K562 (cell line): ENCODE results near the gene TMEM39B. TPM values are rescaled to one million over a fixed set of nuclear protein-coding genes. Genes with fewer than 3 reads are reported as not detected.

Experiments
- microRNA-seq: library from miRNA; unstranded; fragments of <30 nt; microRNA quantifications from one replicate; pipeline ENCODE4, GENCODE V29; 2018; ENCODE audit warnings: borderline microRNAs expressed
- polyA plus RNA-seq, 8 experiments: library from polyadenylated mRNA; depleted of rRNA in 4 of 8; stranded (reverse) in 5 of 8; unstranded in 3 of 8; fragments of >200 nt; fragmentation: Nextera tagmentation in 2 of 8; fragmentation: Illumina TruSeq in 1 of 8; extraction: Ambion mirVana in 2 of 8; extraction: Trizol in 1 of 8; gene quantifications; 2 replicates each; pipeline versions ENCODE4 v1.2.1 to v1.2.3, GENCODE V29; 2011 to 2014; ENCODE audit warnings: inconsistent platforms in 1 of 8, missing spikeins in 1 of 8
- small RNA-seq: library from RNA; depleted of rRNA; stranded (forward); fragments of <200 nt; gene quantifications from one replicate; pipeline ENCODE3, GENCODE V24; 2014
- total RNA-seq, 7 experiments: library from RNA; depleted of rRNA in 6 of 7; stranded (reverse); fragments of >200 nt in 6 of 7; fragmentation: Illumina TruSeq in 2 of 7; extraction: Trizol in 2 of 7; gene quantifications; 2 replicates each; pipeline versions ENCODE4 v1.2.1 to v1.2.3, GENCODE V29; 2011 to 2021; ENCODE audit warnings: low replicate concordance in 1 of 7

Gene TMEM39B
- total and polyA plus RNA-seq, 9 of the 15 experiments (the other 6 are each of a cell fraction or from before 2014, with no cell fraction given) = 0.92 to 28.5 (median 9.7) TPM

Small RNA genes lying within 50 kb of the gene (microRNA-seq; reads per million reads assigned to microRNA genes)
- gene MIR5585 = not detected

Small RNA genes lying within 50 kb of the gene (small RNA-seq; reads per million reads assigned to genes)
- not detected for gene MIR5585
- gene RF00017 = not detected

Other genes with a start within 250 kb of the TMEM39B start
Only the 7 nearest of the 12 such genes appear.
- 316 and 345 TPM in 2 replicates for gene PTP4A2, start 134.6 kb upstream of the TMEM39B start, total RNA-seq (2014; rRNA removed)
- gene PTP4A2, start 134.6 kb upstream of the TMEM39B start, total RNA-seq (2014; rRNA removed; fragmentation: Illumina TruSeq; extraction: Trizol) = 620 and 713 TPM in 2 replicates
- 585 and 652 TPM in 2 replicates for gene PTP4A2, start 134.6 kb upstream of the TMEM39B start, total RNA-seq (2015; rRNA removed; fragmentation: Illumina TruSeq; extraction: Trizol)
- 429 and 432 TPM in 2 replicates for gene PTP4A2, start 134.6 kb upstream of the TMEM39B start, total RNA-seq (2021)
- 785 and 870 TPM in 2 replicates for gene PTP4A2, start 134.6 kb upstream of the TMEM39B start, polyA plus RNA-seq (2011; rRNA removed)
- gene PTP4A2, start 134.6 kb upstream of the TMEM39B start, polyA plus RNA-seq (2014; fragmentation: Illumina TruSeq; extraction: Trizol) = 528 and 852 TPM in 2 replicates
- 100 to 1,000 TPM; 197 to 480 TPM for gene PTP4A2, start 134.6 kb upstream of the TMEM39B start, polyA plus RNA-seq (2014; fragmentation: Nextera tagmentation; extraction: Ambion mirVana)
- gene PTP4A2, start 134.6 kb upstream of the TMEM39B start, polyA plus RNA-seq (2014; rRNA removed) = 219 and 255 TPM in 2 replicates
- 119 and 120 TPM in 2 replicates for gene KHDRBS1, start 59.1 kb upstream of the TMEM39B start, total RNA-seq (2014; rRNA removed)
- 114 and 125 TPM in 2 replicates for gene KHDRBS1, start 59.1 kb upstream of the TMEM39B start, total RNA-seq (2014; rRNA removed; fragmentation: Illumina TruSeq; extraction: Trizol)
- 97.2 and 102 TPM in 2 replicates for gene KHDRBS1, start 59.1 kb upstream of the TMEM39B start, total RNA-seq (2015; rRNA removed; fragmentation: Illumina TruSeq; extraction: Trizol)
- 234 and 257 TPM in 2 replicates for gene KHDRBS1, start 59.1 kb upstream of the TMEM39B start, total RNA-seq (2021)
- gene KHDRBS1, start 59.1 kb upstream of the TMEM39B start, polyA plus RNA-seq (2011; rRNA removed) = 53.7 and 55.5 TPM in 2 replicates
- 199 and 203 TPM in 2 replicates for gene KHDRBS1, start 59.1 kb upstream of the TMEM39B start, polyA plus RNA-seq (2014; fragmentation: Illumina TruSeq; extraction: Trizol)
- 10 to 100 TPM; 48.4 to 53.2 TPM for gene KHDRBS1, start 59.1 kb upstream of the TMEM39B start, polyA plus RNA-seq (2014; fragmentation: Nextera tagmentation; extraction: Ambion mirVana)
- gene KHDRBS1, start 59.1 kb upstream of the TMEM39B start, polyA plus RNA-seq (2014; rRNA removed) = 116 and 140 TPM in 2 replicates
- gene KPNA6, start 35.1 kb downstream of the TMEM39B start, total RNA-seq (2014; rRNA removed) = 20.1 and 26.7 TPM in 2 replicates
- 42.5 and 50.0 TPM in 2 replicates for gene KPNA6, start 35.1 kb downstream of the TMEM39B start, total RNA-seq (2014; rRNA removed; fragmentation: Illumina TruSeq; extraction: Trizol)
- 36.9 and 38.9 TPM in 2 replicates for gene KPNA6, start 35.1 kb downstream of the TMEM39B start, total RNA-seq (2015; rRNA removed; fragmentation: Illumina TruSeq; extraction: Trizol)
- 54.6 and 57.9 TPM in 2 replicates for gene KPNA6, start 35.1 kb downstream of the TMEM39B start, total RNA-seq (2021)
- 36.6 and 41.6 TPM in 2 replicates for gene KPNA6, start 35.1 kb downstream of the TMEM39B start, polyA plus RNA-seq (2011; rRNA removed)
- gene KPNA6, start 35.1 kb downstream of the TMEM39B start, polyA plus RNA-seq (2014; fragmentation: Illumina TruSeq; extraction: Trizol) = 26.6 and 30.0 TPM in 2 replicates
- gene KPNA6, start 35.1 kb downstream of the TMEM39B start, polyA plus RNA-seq (2014; fragmentation: Nextera tagmentation; extraction: Ambion mirVana) = 10 to 100 TPM; 24.8 to 32.2 TPM
- 27.6 and 32.2 TPM in 2 replicates for gene KPNA6, start 35.1 kb downstream of the TMEM39B start, polyA plus RNA-seq (2014; rRNA removed)
- gene TXLNA, start 106.7 kb downstream of the TMEM39B start, total RNA-seq (2014; rRNA removed) = 38.6 and 51.4 TPM in 2 replicates
- gene TXLNA, start 106.7 kb downstream of the TMEM39B start, total RNA-seq (2014; rRNA removed; fragmentation: Illumina TruSeq; extraction: Trizol) = 33.0 and 33.5 TPM in 2 replicates
- gene TXLNA, start 106.7 kb downstream of the TMEM39B start, total RNA-seq (2015; rRNA removed; fragmentation: Illumina TruSeq; extraction: Trizol) = 46.4 TPM in 2 replicates
- 50.2 and 54.5 TPM in 2 replicates for gene TXLNA, start 106.7 kb downstream of the TMEM39B start, total RNA-seq (2021)
- gene TXLNA, start 106.7 kb downstream of the TMEM39B start, polyA plus RNA-seq (2011; rRNA removed) = 39.3 and 42.9 TPM in 2 replicates
- 39.4 and 40.9 TPM in 2 replicates for gene TXLNA, start 106.7 kb downstream of the TMEM39B start, polyA plus RNA-seq (2014; fragmentation: Illumina TruSeq; extraction: Trizol)
- 10 to 100 TPM in 1 of 2 experiments, 1 to 10 TPM in 1; 9.2 to 15.2 TPM for gene TXLNA, start 106.7 kb downstream of the TMEM39B start, polyA plus RNA-seq (2014; fragmentation: Nextera tagmentation; extraction: Ambion mirVana)
- 43.6 and 46.7 TPM in 2 replicates for gene TXLNA, start 106.7 kb downstream of the TMEM39B start, polyA plus RNA-seq (2014; rRNA removed)
- gene CCDC28B, start 127.7 kb downstream of the TMEM39B start, total RNA-seq (2014; rRNA removed) = 51.9 and 59.5 TPM in 2 replicates
- 14.3 and 17.3 TPM in 2 replicates for gene CCDC28B, start 127.7 kb downstream of the TMEM39B start, total RNA-seq (2014; rRNA removed; fragmentation: Illumina TruSeq; extraction: Trizol)
- 42.2 and 44.4 TPM in 2 replicates for gene CCDC28B, start 127.7 kb downstream of the TMEM39B start, total RNA-seq (2015; rRNA removed; fragmentation: Illumina TruSeq; extraction: Trizol)
- 48.0 and 50.6 TPM in 2 replicates for gene CCDC28B, start 127.7 kb downstream of the TMEM39B start, total RNA-seq (2021)
- gene CCDC28B, start 127.7 kb downstream of the TMEM39B start, polyA plus RNA-seq (2011; rRNA removed) = 29.3 and 29.4 TPM in 2 replicates
- 31.7 and 45.4 TPM in 2 replicates for gene CCDC28B, start 127.7 kb downstream of the TMEM39B start, polyA plus RNA-seq (2014; fragmentation: Illumina TruSeq; extraction: Trizol)
- 10 to 100 TPM in 1 of 2 experiments, 1 to 10 TPM in 1; 5.7 to 14.5 TPM for gene CCDC28B, start 127.7 kb downstream of the TMEM39B start, polyA plus RNA-seq (2014; fragmentation: Nextera tagmentation; extraction: Ambion mirVana)
- 54.5 and 56.6 TPM in 2 replicates for gene CCDC28B, start 127.7 kb downstream of the TMEM39B start, polyA plus RNA-seq (2014; rRNA removed)
- gene IQCC, start 132.7 kb downstream of the TMEM39B start, total RNA-seq (2014; rRNA removed) = 12.4 and 12.6 TPM in 2 replicates
- 10.6 and 11.5 TPM in 2 replicates for gene IQCC, start 132.7 kb downstream of the TMEM39B start, total RNA-seq (2014; rRNA removed; fragmentation: Illumina TruSeq; extraction: Trizol)
- 12.7 and 13.2 TPM in 2 replicates for gene IQCC, start 132.7 kb downstream of the TMEM39B start, total RNA-seq (2015; rRNA removed; fragmentation: Illumina TruSeq; extraction: Trizol)
- 6.6 and 8.1 TPM in 2 replicates for gene IQCC, start 132.7 kb downstream of the TMEM39B start, total RNA-seq (2021)
- 10.6 and 10.7 TPM in 2 replicates for gene IQCC, start 132.7 kb downstream of the TMEM39B start, polyA plus RNA-seq (2011; rRNA removed)
- 14.9 and 16.5 TPM in 2 replicates for gene IQCC, start 132.7 kb downstream of the TMEM39B start, polyA plus RNA-seq (2014; fragmentation: Illumina TruSeq; extraction: Trizol)
- 10 to 100 TPM in 1 of 2 experiments, 1 to 10 TPM in 1; 8.4 to 10.4 TPM for gene IQCC, start 132.7 kb downstream of the TMEM39B start, polyA plus RNA-seq (2014; fragmentation: Nextera tagmentation; extraction: Ambion mirVana)
- 12.4 and 13.9 TPM in 2 replicates for gene IQCC, start 132.7 kb downstream of the TMEM39B start, polyA plus RNA-seq (2014; rRNA removed)
- gene DCDC2B, start 136.2 kb downstream of the TMEM39B start, total RNA-seq (2014; rRNA removed) = not detected in 2 replicates
- not detected in 2 replicates for gene DCDC2B, start 136.2 kb downstream of the TMEM39B start, total RNA-seq (2014; rRNA removed; fragmentation: Illumina TruSeq; extraction: Trizol)
- not detected in 2 replicates for gene DCDC2B, start 136.2 kb downstream of the TMEM39B start, total RNA-seq (2015; rRNA removed; fragmentation: Illumina TruSeq; extraction: Trizol)
- gene DCDC2B, start 136.2 kb downstream of the TMEM39B start, total RNA-seq (2021) = not detected in 2 replicates
- gene DCDC2B, start 136.2 kb downstream of the TMEM39B start, polyA plus RNA-seq (2011; rRNA removed) = not detected in 2 replicates
- not detected in 2 replicates for gene DCDC2B, start 136.2 kb downstream of the TMEM39B start, polyA plus RNA-seq (2014; fragmentation: Illumina TruSeq; extraction: Trizol)
- not detected for gene DCDC2B, start 136.2 kb downstream of the TMEM39B start, polyA plus RNA-seq (2014; fragmentation: Nextera tagmentation; extraction: Ambion mirVana)
- not detected in 2 replicates for gene DCDC2B, start 136.2 kb downstream of the TMEM39B start, polyA plus RNA-seq (2014; rRNA removed)